ENCODE results near the gene ACTR3C.
"Not testable (repeated sequence)": the region's sequence is repeated elsewhere in the genome, so short reads cannot be mapped to it uniquely, and the experiment has no call there.

DNA sequence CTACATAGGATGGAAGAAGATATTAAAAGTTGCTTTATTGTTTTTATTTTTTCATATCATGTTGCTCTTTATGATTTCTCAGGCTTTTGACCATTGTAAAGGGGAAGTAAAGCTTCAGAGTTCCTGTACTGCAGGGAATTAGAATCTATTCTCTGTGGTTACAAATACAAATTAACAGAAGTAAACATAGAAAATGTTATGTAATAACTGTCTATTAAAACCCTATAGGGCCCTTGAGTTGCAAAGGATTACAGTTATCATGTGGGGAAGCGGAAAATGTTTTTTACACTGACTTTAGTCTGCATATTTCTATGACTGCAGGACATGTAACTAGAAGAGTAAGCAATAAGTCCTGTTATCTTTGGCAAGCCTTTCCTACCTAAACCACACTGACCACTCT is 116.5 kb downstream of the ACTR3C start:
- TF ChIP-seq, protein P1, sequence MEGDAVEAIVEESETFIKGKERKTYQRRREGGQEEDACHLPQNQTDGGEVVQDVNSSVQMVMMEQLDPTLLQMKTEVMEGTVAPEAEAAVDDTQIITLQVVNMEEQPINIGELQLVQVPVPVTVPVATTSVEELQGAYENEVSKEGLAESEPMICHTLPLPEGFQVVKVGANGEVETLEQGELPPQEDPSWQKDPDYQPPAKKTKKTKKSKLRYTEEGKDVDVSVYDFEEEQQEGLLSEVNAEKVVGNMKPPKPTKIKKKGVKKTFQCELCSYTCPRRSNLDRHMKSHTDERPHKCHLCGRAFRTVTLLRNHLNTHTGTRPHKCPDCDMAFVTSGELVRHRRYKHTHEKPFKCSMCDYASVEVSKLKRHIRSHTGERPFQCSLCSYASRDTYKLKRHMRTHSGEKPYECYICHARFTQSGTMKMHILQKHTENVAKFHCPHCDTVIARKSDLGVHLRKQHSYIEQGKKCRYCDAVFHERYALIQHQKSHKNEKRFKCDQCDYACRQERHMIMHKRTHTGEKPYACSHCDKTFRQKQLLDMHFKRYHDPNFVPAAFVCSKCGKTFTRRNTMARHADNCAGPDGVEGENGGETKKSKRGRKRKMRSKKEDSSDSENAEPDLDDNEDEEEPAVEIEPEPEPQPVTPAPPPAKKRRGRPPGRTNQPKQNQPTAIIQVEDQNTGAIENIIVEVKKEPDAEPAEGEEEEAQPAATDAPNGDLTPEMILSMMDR (IDR thresholded peaks at IDR 0.05): not testable (repeated sequence)
- TF ChIP-seq POLR2A, EP300, POLR2AphosphoS5 (IDR thresholded peaks at IDR 0.05): not testable (repeated sequence)

All from stomach (tissue), 4 donors.